ENCODE data around the gene CHST13.

The CHST13 gene

GRCh38 chr3:126549861-126550487 lies 26.0 kb downstream of the CHST13 start:
- H3K9ac ChIP-seq (ENCODE audit: low read depth, low read length), result no peak overlapping the region
- H3K27me3 ChIP-seq (ENCODE audit: insufficient read depth, low read length, poor library complexity), result no peaks in the 10 kb centered on the region
- TF ChIP-seq EZH2 (IDR thresholded peaks at IDR 0.05; ENCODE audit: borderline replicate concordance, low read depth, low read length, severe bottlenecking) (no peak), CTCF (IDR thresholded peaks at IDR 0.05; ENCODE audit: borderline replicate concordance, extremely low read depth, low read length, poor library complexity, severe bottlenecking) (no peak)
- DNase-seq, result peak; percentile 3
- H3K4me2 ChIP-seq (ENCODE audit: insufficient read depth, low read length), result no peak overlapping the region
- peaks cover 7% of the 10 kb centered on the region for H3K4me1 ChIP-seq (ENCODE audit: insufficient read depth, low read length)
- H3K79me2 ChIP-seq (ENCODE audit: insufficient read depth, low read length), result no peaks in the 10 kb centered on the region
- H2AFZ ChIP-seq (ENCODE audit: low read depth, low read length), result no peak overlapping the region; the same call in 1 of the 2 replicates
- H4K20me1 ChIP-seq (ENCODE audit: insufficient read depth, low read length), result no peaks in the 10 kb centered on the region
- H3K36me3 ChIP-seq (ENCODE audit: insufficient read depth, low read length), result no peaks in the 10 kb centered on the region
- ATAC-seq (ENCODE audit: insufficient read depth, low read depth), result no peak
- no peak overlapping the region for H3K4me3 ChIP-seq (ENCODE audit: low read depth in 1 of 2, low read length in 2 of 2)
- no peaks in the 10 kb centered on the region for H3K9me3 ChIP-seq (ENCODE audit: insufficient read depth, low read length, severe bottlenecking)
- no peak overlapping the region for H3K27ac ChIP-seq (ENCODE audit: low read length)

GRCh38 chr3:126550488-126551051 lies 26.6 kb downstream of the CHST13 start:
- Histone ChIP-seq H3K27me3 (ENCODE audit: insufficient read depth, low read length, poor library complexity) (no peaks in the 10 kb centered on the region), H3K4me1 (ENCODE audit: insufficient read depth, low read length) (peaks cover 3% of the 10 kb centered on the region), H3K9me3 (ENCODE audit: insufficient read depth, low read length, severe bottlenecking) (no peaks in the 10 kb centered on the region), H3K36me3 (ENCODE audit: insufficient read depth, low read length) (no peaks in the 10 kb centered on the region), H3K79me2 (ENCODE audit: insufficient read depth, low read length) (no peaks in the 10 kb centered on the region), H4K20me1 (ENCODE audit: insufficient read depth, low read length) (no peaks in the 10 kb centered on the region), H3K4me2 (ENCODE audit: insufficient read depth, low read length) (no peak overlapping the region), H3K4me3 (ENCODE audit: low read depth in 1 of 2, low read length in 2 of 2) (no peak overlapping the region), H3K27ac (ENCODE audit: low read length) (no peak overlapping the region), H2AFZ (ENCODE audit: low read depth, low read length) (no peak overlapping the region), H3K9ac (ENCODE audit: low read depth, low read length) (no peak overlapping the region)
- TF ChIP-seq CTCF (IDR thresholded peaks at IDR 0.05; ENCODE audit: borderline replicate concordance, extremely low read depth, low read length, poor library complexity, severe bottlenecking) (no peak), EZH2 (IDR thresholded peaks at IDR 0.05; ENCODE audit: borderline replicate concordance, low read depth, low read length, severe bottlenecking) (no peak)
- DNase-seq, result no peak
- no peak for ATAC-seq (ENCODE audit: insufficient read depth, low read depth)

- no peak for TF ChIP-seq EZH2 (IDR thresholded peaks at IDR 0.05; ENCODE audit: borderline replicate concordance, low read depth, low read length, severe bottlenecking)
- TF ChIP-seq CTCF (IDR thresholded peaks at IDR 0.05; ENCODE audit: borderline replicate concordance, extremely low read depth, low read length, poor library complexity, severe bottlenecking), result no peak
- H4K20me1 ChIP-seq (ENCODE audit: insufficient read depth, low read length), result no peaks in the 10 kb centered on the region
- H3K79me2 ChIP-seq (ENCODE audit: insufficient read depth, low read length), result no peaks in the 10 kb centered on the region
- H3K36me3 ChIP-seq (ENCODE audit: insufficient read depth, low read length), result no peaks in the 10 kb centered on the region
- no peak overlapping the region for H3K27ac ChIP-seq (ENCODE audit: low read length)
- no peaks in the 10 kb centered on the region for H3K27me3 ChIP-seq (ENCODE audit: insufficient read depth, low read length, poor library complexity)
- no peak overlapping the region for H3K4me2 ChIP-seq (ENCODE audit: insufficient read depth, low read length)
- H3K4me1 ChIP-seq (ENCODE audit: insufficient read depth, low read length), result peaks cover 3% of the 10 kb centered on the region
- H3K9ac ChIP-seq (ENCODE audit: low read depth, low read length), result no peak overlapping the region
- DNase-seq, result peak; percentile 1
- ATAC-seq (ENCODE audit: insufficient read depth, low read depth), result no peak
- no peak overlapping the region for H3K4me3 ChIP-seq (ENCODE audit: low read depth in 1 of 2, low read length in 2 of 2)
- H2AFZ ChIP-seq (ENCODE audit: low read depth, low read length), result no peak overlapping the region
- H3K9me3 ChIP-seq (ENCODE audit: insufficient read depth, low read length, severe bottlenecking), result no peaks in the 10 kb centered on the region
These were observed 27.3 kb downstream of the CHST13 start for GRCh38 chr3:126551121-126551838.
